ENCODE measurements around the gene SOX6. TPM values are rescaled to one million over a fixed set of nuclear protein-coding genes. Genes with fewer than 3 reads are reported as not detected.

Gene SOX6
- total and polyA plus RNA-seq, 2 experiments from 2014 or later: 0.03 to 0.66 TPM

DNA sequence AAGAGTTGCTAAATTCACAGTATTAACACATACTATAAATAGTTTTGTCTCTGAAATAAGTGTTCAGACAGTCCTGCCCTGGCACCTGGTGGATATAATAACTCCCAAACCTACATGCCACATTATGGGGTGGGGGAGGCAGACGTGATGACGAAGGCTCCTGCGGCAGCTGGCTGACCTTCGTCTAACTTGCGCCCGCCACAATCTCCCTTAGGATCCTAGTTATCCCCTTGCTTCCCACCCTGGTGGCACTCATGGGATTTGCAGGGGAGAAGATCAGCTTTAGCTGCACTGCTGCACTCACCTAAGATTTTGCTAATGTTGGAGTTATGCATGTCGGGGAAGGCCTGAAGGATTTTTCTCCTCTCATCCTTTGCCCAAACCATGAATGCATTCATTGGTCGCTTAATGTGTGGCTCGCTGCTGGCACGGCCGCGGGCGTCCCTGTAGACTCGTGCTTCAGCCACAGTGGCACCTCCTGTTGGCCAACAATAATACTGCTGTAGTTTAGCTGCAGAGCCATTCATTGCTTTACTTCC lies 367.6 kb downstream of the SOX6 start (continued):
- TF ChIP-seq, protein P1, sequence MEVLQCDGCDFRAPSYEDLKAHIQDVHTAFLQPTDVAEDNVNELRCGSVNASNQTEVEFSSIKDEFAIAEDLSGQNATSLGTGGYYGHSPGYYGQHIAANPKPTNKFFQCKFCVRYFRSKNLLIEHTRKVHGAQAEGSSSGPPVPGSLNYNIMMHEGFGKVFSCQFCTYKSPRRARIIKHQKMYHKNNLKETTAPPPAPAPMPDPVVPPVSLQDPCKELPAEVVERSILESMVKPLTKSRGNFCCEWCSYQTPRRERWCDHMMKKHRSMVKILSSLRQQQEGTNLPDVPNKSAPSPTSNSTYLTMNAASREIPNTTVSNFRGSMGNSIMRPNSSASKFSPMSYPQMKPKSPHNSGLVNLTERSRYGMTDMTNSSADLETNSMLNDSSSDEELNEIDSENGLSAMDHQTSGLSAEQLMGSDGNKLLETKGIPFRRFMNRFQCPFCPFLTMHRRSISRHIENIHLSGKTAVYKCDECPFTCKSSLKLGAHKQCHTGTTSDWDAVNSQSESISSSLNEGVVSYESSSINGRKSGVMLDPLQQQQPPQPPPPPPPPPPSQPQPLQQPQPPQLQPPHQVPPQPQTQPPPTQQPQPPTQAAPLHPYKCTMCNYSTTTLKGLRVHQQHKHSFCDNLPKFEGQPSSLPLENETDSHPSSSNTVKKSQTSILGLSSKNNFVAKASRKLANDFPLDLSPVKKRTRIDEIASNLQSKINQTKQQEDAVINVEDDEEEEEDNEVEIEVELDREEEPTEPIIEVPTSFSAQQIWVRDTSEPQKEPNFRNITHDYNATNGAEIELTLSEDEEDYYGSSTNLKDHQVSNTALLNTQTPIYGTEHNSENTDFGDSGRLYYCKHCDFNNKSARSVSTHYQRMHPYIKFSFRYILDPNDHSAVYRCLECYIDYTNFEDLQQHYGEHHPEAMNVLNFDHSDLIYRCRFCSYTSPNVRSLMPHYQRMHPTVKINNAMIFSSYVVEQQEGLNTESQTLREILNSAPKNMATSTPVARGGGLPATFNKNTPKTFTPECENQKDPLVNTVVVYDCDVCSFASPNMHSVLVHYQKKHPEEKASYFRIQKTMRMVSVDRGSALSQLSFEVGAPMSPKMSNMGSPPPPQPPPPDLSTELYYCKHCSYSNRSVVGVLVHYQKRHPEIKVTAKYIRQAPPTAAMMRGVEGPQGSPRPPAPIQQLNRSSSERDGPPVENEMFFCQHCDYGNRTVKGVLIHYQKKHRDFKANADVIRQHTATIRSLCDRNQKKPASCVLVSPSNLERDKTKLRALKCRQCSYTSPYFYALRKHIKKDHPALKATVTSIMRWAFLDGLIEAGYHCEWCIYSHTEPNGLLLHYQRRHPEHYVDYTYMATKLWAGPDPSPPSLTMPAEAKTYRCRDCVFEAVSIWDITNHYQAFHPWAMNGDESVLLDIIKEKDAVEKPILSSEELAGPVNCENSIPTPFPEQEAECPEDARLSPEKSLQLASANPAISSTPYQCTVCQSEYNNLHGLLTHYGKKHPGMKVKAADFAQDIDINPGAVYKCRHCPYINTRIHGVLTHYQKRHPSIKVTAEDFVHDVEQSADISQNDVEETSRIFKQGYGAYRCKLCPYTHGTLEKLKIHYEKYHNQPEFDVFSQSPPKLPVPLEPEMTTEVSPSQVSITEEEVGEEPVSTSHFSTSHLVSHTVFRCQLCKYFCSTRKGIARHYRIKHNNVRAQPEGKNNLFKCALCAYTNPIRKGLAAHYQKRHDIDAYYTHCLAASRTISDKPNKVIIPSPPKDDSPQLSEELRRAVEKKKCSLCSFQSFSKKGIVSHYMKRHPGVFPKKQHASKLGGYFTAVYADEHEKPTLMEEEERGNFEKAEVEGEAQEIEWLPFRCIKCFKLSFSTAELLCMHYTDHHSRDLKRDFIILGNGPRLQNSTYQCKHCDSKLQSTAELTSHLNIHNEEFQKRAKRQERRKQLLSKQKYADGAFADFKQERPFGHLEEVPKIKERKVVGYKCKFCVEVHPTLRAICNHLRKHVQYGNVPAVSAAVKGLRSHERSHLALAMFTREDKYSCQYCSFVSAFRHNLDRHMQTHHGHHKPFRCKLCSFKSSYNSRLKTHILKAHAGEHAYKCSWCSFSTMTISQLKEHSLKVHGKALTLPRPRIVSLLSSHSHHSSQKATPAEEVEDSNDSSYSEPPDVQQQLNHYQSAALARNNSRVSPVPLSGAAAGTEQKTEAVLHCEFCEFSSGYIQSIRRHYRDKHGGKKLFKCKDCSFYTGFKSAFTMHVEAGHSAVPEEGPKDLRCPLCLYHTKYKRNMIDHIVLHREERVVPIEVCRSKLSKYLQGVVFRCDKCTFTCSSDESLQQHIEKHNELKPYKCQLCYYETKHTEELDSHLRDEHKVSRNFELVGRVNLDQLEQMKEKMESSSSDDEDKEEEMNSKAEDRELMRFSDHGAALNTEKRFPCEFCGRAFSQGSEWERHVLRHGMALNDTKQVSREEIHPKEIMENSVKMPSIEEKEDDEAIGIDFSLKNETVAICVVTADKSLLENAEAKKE (CRISPR knock-in tag; IDR thresholded peaks at IDR 0.05): no peak

DNA sequence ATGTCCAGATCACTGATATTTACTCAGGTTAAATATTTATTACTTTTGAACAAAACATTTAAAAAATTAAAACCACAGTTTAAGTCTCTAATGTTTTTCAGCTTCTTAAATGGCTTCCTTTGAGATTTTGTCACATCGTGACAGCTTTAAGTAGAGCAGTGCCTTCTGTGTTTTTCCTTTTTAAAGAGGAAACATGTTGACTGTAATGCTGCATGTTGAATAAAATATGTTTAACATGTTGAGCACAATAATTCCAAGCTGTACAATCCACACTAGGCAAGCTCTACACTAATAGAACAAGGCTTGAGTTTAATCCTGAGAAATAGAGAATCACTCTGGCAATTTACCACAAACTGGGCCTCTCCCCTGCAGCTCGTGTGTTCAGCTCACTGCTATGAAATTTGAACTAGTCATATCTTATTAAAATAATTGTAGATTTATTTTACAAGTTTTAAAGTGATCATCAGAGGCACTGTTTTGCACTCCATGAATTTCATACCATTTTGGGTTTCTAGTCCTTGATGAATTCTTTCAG lies 368.3 kb downstream of the SOX6 start:
- H3K4me3 ChIP-seq: no peak overlapping the region
- peaks cover 13% of the 10 kb centered on the region for H3K4me1 Mint-ChIP-seq
- H3K36me3 Mint-ChIP-seq (ENCODE audit: low read depth): no peaks in the 10 kb centered on the region
- H3K27me3 Mint-ChIP-seq (ENCODE audit: insufficient read depth, low read depth, poor library complexity): peaks cover 46% of the 10 kb centered on the region
- ATAC-seq: no peak
- no peak overlapping the region for H3K27ac Mint-ChIP-seq
- H4K20me1 ChIP-seq (replicated peaks; ENCODE audit: insufficient read depth): no peaks in the 10 kb centered on the region; the same call in 1 of the 2 replicates
- H3K4me2 ChIP-seq: no peak overlapping the region
- no peak overlapping the region for H3K4me3 Mint-ChIP-seq
- peaks cover 76% of the 10 kb centered on the region for H3K27me3 ChIP-seq (ENCODE audit: insufficient read depth)
- no peak for TF ChIP-seq EZH2phosphoT487 (IDR thresholded peaks at IDR 0.05; ENCODE audit: unreplicated experiment)
- TF ChIP-seq ZNF114 (CRISPR knock-in tag; IDR thresholded peaks at IDR 0.05): no peak
- DNase-seq (ENCODE audit: low spot score): no peak
- no peaks in the 10 kb centered on the region for H3K4me1 ChIP-seq (ENCODE audit: insufficient read depth)
- no peaks in the 10 kb centered on the region for H3K9me3 Mint-ChIP-seq
- H2AFZ ChIP-seq: no peak overlapping the region
- H3K9me2 ChIP-seq (ENCODE audit: insufficient read depth): no peaks in the 10 kb centered on the region
- no peaks in the 10 kb centered on the region for H3F3A ChIP-seq (replicated peaks; ENCODE audit: low read depth)
- H3K79me2 ChIP-seq (replicated peaks; ENCODE audit: insufficient read depth): no peaks in the 10 kb centered on the region
- no peak overlapping the region for H3K27ac ChIP-seq (ENCODE audit: low read depth)
- H3K36me3 ChIP-seq (ENCODE audit: insufficient read depth): no peaks in the 10 kb centered on the region

DNA sequence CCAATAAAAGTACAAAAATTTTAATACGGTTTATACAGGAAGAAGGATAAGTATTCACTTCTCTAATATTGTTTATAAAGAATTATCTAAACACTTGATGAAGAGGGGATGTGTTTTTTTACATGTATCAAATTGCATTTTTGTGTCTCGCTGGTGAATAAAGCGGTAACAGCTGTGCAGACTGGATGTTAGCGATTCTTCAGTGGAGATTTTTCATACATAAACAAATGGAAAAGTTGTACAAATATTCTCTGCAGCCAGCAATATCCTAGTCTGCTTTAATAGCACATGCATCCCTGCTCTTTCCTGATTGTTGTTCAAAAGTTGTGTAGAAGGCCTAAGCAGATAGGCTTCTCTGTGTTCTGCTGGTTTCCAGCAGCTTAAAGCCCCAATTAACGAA lies 369.3 kb downstream of the SOX6 start:
- no peaks in the 10 kb centered on the region for H3K9me3 Mint-ChIP-seq
- Histone ChIP-seq H3K4me1 (ENCODE audit: insufficient read depth) (no peaks in the 10 kb centered on the region), H3K4me3 (no peak overlapping the region), H3K4me2 (no peak overlapping the region), H4K20me1 (replicated peaks; ENCODE audit: insufficient read depth) (no peaks in the 10 kb centered on the region), H3K27ac (ENCODE audit: low read depth) (no peak overlapping the region), H3K9me2 (ENCODE audit: insufficient read depth) (no peaks in the 10 kb centered on the region), H3K36me3 (ENCODE audit: insufficient read depth) (no peaks in the 10 kb centered on the region), H2AFZ (no peak overlapping the region), H3K27me3 (ENCODE audit: insufficient read depth) (peaks cover 66% of the 10 kb centered on the region), H3K79me2 (replicated peaks; ENCODE audit: insufficient read depth) (no peaks in the 10 kb centered on the region), H3F3A (replicated peaks; ENCODE audit: low read depth) (no peaks in the 10 kb centered on the region)
- ATAC-seq (no peak), DNase-seq (ENCODE audit: low spot score) (no peak)
- H3K27ac Mint-ChIP-seq: no peak overlapping the region
- no peak overlapping the region for H3K4me3 Mint-ChIP-seq
- peaks cover 8% of the 10 kb centered on the region for H3K4me1 Mint-ChIP-seq
- peaks cover 37% of the 10 kb centered on the region for H3K27me3 Mint-ChIP-seq (ENCODE audit: insufficient read depth, low read depth, poor library complexity)
- no peaks in the 10 kb centered on the region for H3K36me3 Mint-ChIP-seq (ENCODE audit: low read depth)
- TF ChIP-seq, protein P1 (CRISPR knock-in tag; IDR thresholded peaks at IDR 0.05): no peak
- TF ChIP-seq CREB1 (CRISPR knock-in tag; IDR thresholded peaks at IDR 0.05; ENCODE audit: low read depth): no peak

Data from GM23338 (cell line).